Natural killer cell treated with Interleukin-12 subunit alpha and Interleukin-12 subunit beta and Interleukin-15 and Interleukin-18, amount 100 ng/mL, for 72 hours (primary cell): ENCODE data around the gene CCNH. TPM values are rescaled to one million over a fixed set of nuclear protein-coding genes. Genes with fewer than 3 reads are reported as not detected.

Source experiments
- ATAC-seq, 2 donors: fragments of 150-1000 bp; cut with Tn5 transposase in 1 of 2; sonication (Bioruptor Pico), chemical (Tn5 transposase) in 1 of 2; 2 replicates each; pipeline ENCODE4 v1.10.0; 2021
- DNase-seq: peaks from one replicate; pipeline ENCODE4 v3.0.0; 2022; ENCODE audit warnings: low spot score
- H3K27ac Mint-ChIP-seq, 2 donors: 1 replicate in 1 of 2; 2 replicates in 1 of 2; pipeline ENCODE4 v1.8.0; 2022; ENCODE audit warnings: mixed read lengths in 2 of 2, mild to moderate bottlenecking in 1 of 2, moderate library complexity in 1 of 2
- H3K27me3 Mint-ChIP-seq, 2 donors: 1 replicate in 1 of 2; 2 replicates in 1 of 2; pipeline ENCODE4 v1.8.0; 2022; ENCODE audit warnings: mixed read lengths in 2 of 2
- H3K36me3 Mint-ChIP-seq: one replicate; pipeline ENCODE4 v1.8.0; 2022; ENCODE audit warnings: mixed read lengths
- H3K4me1 Mint-ChIP-seq, 2 donors: 1 replicate in 1 of 2; 2 replicates in 1 of 2; pipeline ENCODE4 v1.8.0; 2022; ENCODE audit warnings: low read depth in 2 of 2, mixed read lengths in 2 of 2, mild to moderate bottlenecking in 1 of 2
- H3K4me3 Mint-ChIP-seq: one replicate; pipeline ENCODE4 v1.8.0; 2022; ENCODE audit warnings: mixed read lengths
- H3K9me3 Mint-ChIP-seq: 2 replicates; pipeline ENCODE4 v1.8.0; 2022; ENCODE audit warnings: mixed read lengths
- total RNA-seq, 2 donors: library from RNA; stranded (reverse); gene quantifications; one replicate each; pipeline ENCODE4 v1.2.3, GENCODE V29; 2022

Gene CCNH
- total RNA-seq, 2 donors from 2014 or later, result 63.2 to 96.9 TPM

DNA sequence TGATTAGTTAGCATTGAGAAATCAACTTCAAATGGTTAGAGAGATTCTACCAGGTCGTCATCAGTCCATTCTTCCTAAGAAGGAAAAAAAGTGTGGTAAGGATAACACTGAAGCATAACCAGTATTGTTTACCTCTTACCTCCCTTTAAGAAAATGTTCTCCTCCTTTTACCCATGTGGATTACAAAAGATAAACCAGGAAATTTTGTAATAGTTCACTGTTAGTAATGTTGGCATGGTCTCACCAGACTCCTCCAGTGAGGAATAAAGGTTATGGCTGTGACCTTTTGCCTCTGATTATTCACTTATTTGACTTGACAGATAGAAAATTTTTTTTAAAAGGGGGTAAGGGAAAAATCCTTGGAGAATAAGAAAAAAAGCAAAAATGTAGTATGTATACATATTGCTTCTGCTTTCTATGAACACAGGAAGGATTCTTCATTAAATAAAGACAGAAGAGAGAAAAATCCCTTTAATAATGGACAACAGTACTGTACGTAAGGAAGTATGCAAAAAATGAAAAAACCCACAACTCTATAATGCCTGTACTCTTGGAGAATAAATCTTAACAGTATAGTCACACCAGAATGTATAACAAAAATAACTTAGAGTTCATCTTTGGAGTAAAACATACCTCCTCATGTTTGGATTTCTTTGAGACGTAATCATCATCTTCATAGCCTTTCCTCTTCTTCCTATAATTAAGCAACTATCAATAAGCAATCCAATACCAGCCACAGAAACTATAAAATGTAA is 18.1 kb downstream of the CCNH start:
- Mint-ChIP-seq H3K27me3 (no peaks in the 10 kb centered on the region), H3K27ac (peak overlapping the region in 1 of 2 donors; percentile 66), H3K36me3 (peaks cover 41% of the 10 kb centered on the region), H3K4me1 (peaks cover 10 to 30% of the 10 kb centered on the region in 2 donors), H3K9me3 (no peaks in the 10 kb centered on the region), H3K4me3 (no peak overlapping the region)
- DNase-seq, result no peak
- no peak for ATAC-seq

DNA sequence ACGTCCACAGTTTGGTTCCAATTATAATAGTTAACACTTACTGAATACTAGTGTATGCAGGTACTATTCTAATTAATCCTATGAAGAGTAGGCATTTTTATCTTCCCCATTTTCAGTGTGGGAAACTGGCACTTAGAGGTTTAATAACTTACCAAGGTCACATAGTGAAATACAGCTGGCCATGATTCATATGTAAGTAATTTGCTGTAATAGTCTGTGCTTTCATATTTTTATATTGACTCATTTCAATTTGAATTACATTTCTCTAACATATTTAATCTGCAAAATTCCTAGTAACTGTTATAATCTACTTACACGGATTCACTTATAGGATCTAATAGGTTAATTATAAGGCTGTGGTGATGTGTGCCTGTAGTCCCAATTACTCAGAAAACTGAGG is 19.4 kb downstream of the CCNH start:
- Mint-ChIP-seq H3K4me1 (peaks cover 11 to 27% of the 10 kb centered on the region in 2 donors), H3K27ac (peak overlapping the region; percentile 1 to 87), H3K36me3 (peaks cover 45% of the 10 kb centered on the region), H3K9me3 (no peaks in the 10 kb centered on the region), H3K4me3 (no peak overlapping the region), H3K27me3 (no peaks in the 10 kb centered on the region)
- ATAC-seq, result no peak
- DNase-seq, result no peak

DNA sequence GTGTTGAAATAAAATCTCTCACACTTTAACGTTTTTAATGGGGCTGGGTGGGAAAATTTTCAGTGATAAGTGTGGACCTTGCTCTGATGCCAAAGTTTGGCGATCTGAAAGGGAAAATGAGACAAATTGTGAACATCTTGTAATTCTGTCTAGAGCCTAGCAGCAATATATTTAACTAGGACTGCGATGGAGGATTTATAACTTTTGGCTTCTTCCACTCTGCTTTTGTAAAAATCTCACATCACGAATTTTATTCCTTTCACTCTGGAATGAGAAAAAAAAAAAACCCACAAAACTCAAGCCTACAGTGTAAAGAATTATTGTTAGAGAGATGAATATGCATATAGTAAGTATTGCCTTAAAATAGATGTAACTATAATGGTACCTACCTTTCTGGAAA is 19.9 kb downstream of the CCNH start:
- no peak overlapping the region for H3K4me3 Mint-ChIP-seq
- no peaks in the 10 kb centered on the region for H3K9me3 Mint-ChIP-seq

DNA sequence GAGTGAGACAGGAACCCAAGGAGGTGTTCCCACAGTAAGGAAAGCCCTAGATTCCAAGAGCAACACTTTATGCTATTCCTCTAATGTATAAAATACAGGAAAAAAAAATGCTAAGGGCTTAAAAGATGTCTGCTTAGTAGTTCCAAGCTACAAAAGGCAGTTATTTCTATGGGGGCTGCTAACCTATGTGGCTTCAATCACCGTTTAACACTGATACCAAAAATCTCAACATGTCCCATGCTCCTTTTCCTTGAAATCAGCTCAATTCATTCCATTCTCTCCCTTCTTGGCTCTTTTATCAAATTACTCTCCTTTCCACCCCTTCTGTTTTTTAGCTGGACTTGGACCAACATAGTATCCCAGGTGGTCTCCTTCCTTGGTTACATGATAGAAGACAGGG is 20.6 kb downstream of the CCNH start:
- Mint-ChIP-seq H3K27ac (peak overlapping the region; percentile 1 to 87), H3K9me3 (no peaks in the 10 kb centered on the region)

More for the DNA sequence above, 19.9 kb downstream of the CCNH start:
- Mint-ChIP-seq H3K36me3 (peaks cover 45% of the 10 kb centered on the region), H3K27ac (peak overlapping the region; percentile 1 to 87), H3K27me3 (no peaks in the 10 kb centered on the region), H3K4me1 (peaks cover 11 to 27% of the 10 kb centered on the region in 2 donors)
- DNase-seq (no peak), ATAC-seq (no peak)

DNA sequence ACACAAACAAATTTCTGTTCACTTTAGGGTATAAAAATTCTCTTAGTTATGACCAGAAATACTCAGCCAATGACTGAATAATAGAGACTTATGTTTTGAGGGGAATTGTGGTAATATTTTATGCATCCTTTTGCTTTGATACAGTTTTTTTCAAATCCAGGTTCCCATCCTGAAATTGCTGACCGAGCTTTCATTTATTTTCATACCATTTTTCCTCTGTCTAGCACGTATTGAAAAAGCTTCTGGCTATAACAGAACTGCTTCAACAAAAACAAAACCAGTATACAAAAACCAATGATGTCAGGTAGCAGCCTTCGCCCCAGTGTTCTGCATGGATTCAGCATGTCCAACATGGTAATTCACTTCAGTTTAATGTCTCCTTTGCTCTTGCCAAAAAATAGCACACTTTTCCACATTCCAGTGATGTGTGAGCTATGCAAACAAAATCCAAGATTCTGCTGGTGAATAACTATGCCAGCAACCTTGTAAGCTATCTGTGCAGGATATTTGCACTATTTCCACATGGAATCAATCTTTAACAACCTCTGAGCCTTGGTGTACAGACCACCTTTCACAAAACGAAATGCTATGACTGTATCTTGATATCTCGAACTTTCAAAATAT is 22.0 kb downstream of the CCNH start:
- Mint-ChIP-seq H3K27me3 (no peaks in the 10 kb centered on the region), H3K27ac (peak overlapping the region; percentile 63 to 87), H3K36me3 (peaks cover 50% of the 10 kb centered on the region), H3K9me3 (no peaks in the 10 kb centered on the region), H3K4me3 (peak overlapping the region; percentile 48), H3K4me1 (peaks cover 11 to 27% of the 10 kb centered on the region in 2 donors)
- ATAC-seq, result no peak
- DNase-seq, result no peak

More for the DNA sequence above, 20.6 kb downstream of the CCNH start:
- H3K4me1 Mint-ChIP-seq, result peaks cover 11 to 27% of the 10 kb centered on the region in 2 donors
- H3K4me3 Mint-ChIP-seq, result no peak overlapping the region
- no peak for ATAC-seq
- no peaks in the 10 kb centered on the region for H3K27me3 Mint-ChIP-seq
- DNase-seq, result no peak
- peaks cover 45% of the 10 kb centered on the region for H3K36me3 Mint-ChIP-seq

DNA sequence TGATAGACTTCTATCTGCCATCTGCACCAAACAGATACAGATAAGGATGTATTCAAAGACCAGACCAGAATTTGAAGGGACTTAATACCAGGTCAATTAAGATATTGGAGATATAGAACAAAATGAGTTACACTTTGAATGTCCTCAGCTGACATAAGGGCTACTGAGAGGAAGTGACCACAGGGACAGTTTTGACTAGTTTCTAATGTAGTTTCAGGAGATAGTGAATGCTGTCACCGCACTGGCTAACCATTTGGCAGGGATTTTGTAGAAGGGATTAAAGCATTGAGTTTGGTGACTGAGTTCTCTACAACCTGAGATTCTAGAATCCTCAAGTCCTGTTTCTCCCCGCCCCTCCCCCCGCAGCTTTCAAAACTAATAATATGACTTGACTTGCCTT is 22.7 kb downstream of the CCNH start:
- DNase-seq, result no peak
- peak in 1 of 2 donors; percentile 62 for ATAC-seq
- peaks cover 48% of the 10 kb centered on the region for H3K36me3 Mint-ChIP-seq
- peak overlapping the region; percentile 48 for H3K4me3 Mint-ChIP-seq
- peak overlapping the region; percentile 63 to 87 for H3K27ac Mint-ChIP-seq
- H3K9me3 Mint-ChIP-seq, result no peaks in the 10 kb centered on the region
- no peaks in the 10 kb centered on the region for H3K27me3 Mint-ChIP-seq
- peaks cover 11 to 25% of the 10 kb centered on the region in 2 donors for H3K4me1 Mint-ChIP-seq

DNA sequence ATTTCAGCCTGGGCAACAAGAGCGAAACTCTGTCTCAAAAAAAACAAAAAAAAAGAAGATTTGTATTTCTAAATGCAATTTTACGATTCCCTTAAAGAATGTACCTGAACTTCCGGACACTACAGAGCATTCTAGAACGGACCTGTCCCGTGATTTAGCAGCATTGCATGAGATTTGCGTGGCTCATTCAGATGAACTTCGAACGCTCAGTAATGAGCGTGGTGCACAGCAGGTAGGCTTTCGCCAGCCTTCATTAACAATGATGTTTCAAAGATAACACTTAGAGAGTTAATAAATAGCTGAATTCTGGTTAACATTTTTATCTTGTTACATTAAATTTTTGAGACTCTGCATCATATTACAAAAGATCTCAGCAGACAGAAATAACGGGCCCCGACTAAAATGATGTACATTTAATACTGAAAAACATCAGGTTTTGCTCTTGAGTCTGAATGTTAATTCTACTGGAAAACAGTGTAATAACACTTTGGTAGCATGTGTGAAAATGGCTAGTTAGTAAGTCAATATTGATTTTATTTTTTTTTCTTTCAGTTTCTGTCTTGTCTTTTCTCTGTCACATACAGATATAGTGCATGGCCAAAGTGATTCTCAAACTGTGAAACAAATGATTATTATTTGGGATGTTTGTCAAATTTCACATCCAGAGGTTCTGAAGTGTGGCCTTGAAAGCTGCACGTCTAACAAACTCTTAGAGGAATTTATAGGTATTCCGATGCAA is 23.3 kb downstream of the CCNH start:
- Mint-ChIP-seq H3K4me3 (peak overlapping the region; percentile 48), H3K27me3 (no peaks in the 10 kb centered on the region), H3K4me1 (peaks cover 11 to 19% of the 10 kb centered on the region in 2 donors), H3K27ac (peak overlapping the region; percentile 63 to 87), H3K36me3 (peaks cover 41% of the 10 kb centered on the region), H3K9me3 (no peaks in the 10 kb centered on the region)
- ATAC-seq (peak; percentile 32 to 70), DNase-seq (no peak)

DNA sequence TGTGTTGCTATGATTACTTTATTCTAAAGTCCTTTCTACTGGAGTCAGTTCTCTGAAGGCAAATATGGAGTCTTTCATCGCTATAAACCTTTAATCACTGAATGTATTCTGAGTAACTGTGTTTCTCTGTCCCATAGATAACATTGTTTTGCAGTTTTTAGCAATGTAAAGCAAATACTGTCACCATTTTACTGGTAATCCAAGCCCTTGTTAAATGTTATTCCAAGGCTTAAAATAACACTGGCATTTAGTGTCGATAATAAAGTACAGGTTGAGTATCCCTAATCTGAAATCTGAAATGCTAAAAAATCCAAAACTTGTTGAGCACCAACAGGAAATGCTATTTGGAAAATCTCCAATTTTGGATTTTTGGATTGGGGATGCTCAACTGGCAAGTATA is 24.6 kb downstream of the CCNH start:
- Mint-ChIP-seq H3K9me3 (no peaks in the 10 kb centered on the region), H3K36me3 (peaks cover 46% of the 10 kb centered on the region), H3K27ac (no peak overlapping the region), H3K4me1 (peaks cover 11 to 19% of the 10 kb centered on the region in 2 donors), H3K27me3 (no peaks in the 10 kb centered on the region), H3K4me3 (no peak overlapping the region)
- DNase-seq (no peak), ATAC-seq (no peak)

DNA sequence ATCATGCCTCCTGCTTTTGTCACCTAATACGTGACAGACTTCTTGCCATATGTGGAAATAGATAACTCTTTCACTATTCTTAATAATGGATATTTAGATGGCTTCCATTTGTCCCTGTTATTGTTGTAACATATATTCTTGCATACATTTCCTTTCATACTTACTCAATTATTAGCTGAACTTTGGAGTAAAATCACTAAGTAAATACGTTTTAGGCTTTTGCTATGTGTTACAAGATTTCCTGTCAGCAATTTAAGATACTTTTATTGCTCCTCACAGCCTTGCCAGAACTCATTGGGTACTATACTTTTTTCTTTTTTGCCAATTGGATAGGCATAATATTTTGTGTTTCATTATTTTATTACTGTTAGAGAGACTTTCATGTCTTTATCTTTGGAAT is 26.9 kb downstream of the CCNH start:
- peaks cover 34% of the 10 kb centered on the region for H3K36me3 Mint-ChIP-seq
- no peak overlapping the region for H3K27ac Mint-ChIP-seq
- no peak for ATAC-seq

DNA sequence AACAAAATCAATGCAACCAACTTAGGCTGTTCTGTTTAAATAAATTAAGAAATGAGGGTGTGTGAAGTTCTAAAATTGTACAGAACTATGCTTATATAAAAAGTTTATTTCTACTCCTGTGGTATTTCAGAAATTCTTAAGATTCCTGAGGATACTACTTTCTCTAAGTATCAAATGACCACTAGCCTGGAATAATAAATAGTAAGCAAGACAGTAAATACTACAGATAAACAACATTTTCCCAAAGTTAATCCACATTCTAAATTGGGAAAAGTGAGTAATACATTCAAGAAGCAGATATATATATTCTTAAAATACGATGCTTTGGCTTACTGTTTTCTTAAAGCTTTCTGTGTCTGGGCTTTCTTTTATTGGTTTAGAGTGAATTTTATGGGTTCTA is 29.5 kb downstream of the CCNH start:
- Mint-ChIP-seq H3K36me3 (peaks cover 26% of the 10 kb centered on the region), H3K27me3 (no peaks in the 10 kb centered on the region), H3K4me3 (no peak overlapping the region), H3K4me1 (peaks cover 3 to 6% of the 10 kb centered on the region in 2 donors), H3K27ac (no peak overlapping the region), H3K9me3 (no peaks in the 10 kb centered on the region)
- no peak for DNase-seq
- ATAC-seq, result no peak

More for the DNA sequence above, 26.9 kb downstream of the CCNH start:
- no peak overlapping the region for H3K4me3 Mint-ChIP-seq
- no peak for DNase-seq
- no peaks in the 10 kb centered on the region for H3K27me3 Mint-ChIP-seq
- no peaks in the 10 kb centered on the region for H3K9me3 Mint-ChIP-seq
- H3K4me1 Mint-ChIP-seq, result peaks cover 11 to 20% of the 10 kb centered on the region in 2 donors

DNA sequence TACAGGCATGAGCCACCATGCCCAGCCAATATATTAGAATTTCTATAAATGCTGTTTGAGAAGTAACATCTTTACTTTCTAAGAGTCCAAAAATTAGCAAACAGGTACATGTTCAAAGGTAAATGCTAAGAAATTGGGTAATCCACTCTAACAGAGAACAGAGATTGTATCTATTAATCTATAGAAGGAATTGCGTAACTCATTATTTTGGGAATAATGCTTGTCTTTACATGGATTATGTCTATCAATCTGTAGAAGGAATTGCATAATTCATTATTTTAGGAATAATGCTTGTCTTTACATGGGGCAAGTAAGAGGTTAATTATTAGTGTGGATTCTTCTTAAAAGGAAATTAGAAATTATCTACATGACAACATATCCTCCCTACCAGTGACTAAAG is 30.5 kb downstream of the CCNH start:
- Mint-ChIP-seq H3K36me3 (peaks cover 26% of the 10 kb centered on the region), H3K4me1 (peaks cover 3 to 6% of the 10 kb centered on the region in 2 donors), H3K4me3 (no peak overlapping the region), H3K27ac (no peak overlapping the region), H3K9me3 (no peaks in the 10 kb centered on the region), H3K27me3 (no peaks in the 10 kb centered on the region)
- DNase-seq (no peak), ATAC-seq (no peak)

DNA sequence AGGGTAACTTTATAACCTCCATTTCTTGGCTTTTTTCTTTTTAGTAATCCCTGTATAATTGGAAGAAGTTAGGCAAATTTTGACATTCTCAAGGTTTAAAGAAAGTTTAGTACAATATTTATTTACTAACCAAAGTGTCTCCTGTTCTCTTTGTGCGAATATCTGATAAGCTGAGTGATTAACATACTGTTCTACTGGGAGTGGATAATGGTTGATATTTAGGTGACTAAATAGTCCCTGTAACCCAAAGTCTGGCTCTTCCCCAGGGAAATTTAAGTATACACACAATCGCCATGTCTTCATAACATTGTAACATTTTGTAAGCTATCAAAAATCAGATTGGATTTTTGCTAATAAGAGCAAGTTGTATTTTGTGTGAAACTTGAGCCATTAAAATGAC is 40.0 kb downstream of the CCNH start:
- Mint-ChIP-seq H3K9me3 (no peaks in the 10 kb centered on the region), H3K4me3 (no peak overlapping the region), H3K27ac (no peak overlapping the region), H3K27me3 (no peaks in the 10 kb centered on the region), H3K4me1 (peaks cover 0 to 4% of the 10 kb centered on the region in 2 donors), H3K36me3 (peaks cover 9% of the 10 kb centered on the region)
- ATAC-seq (no peak), DNase-seq (no peak)

DNA sequence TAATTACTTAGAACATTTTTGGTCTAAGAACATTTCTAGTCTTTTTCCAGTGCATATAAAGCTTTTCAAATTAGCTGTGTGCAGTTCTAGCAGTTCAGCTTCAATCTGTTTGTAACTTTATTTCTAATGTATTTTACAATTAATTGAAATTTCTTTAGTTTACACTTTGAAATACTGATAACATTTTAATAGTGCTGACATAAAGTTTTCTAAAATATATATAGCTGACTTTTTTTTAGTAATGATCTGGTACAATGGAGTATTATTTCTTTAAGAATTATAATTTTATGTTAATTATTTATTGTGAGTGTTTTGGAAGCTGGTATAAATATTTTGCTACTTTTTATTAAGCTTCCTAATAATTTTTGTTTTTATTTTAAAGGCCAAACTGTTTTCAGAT is 43.3 kb downstream of the CCNH start:
- ATAC-seq (no peak), DNase-seq (no peak)
- H3K4me1 Mint-ChIP-seq, result peaks cover 0 to 2% of the 10 kb centered on the region in 2 donors
- no peaks in the 10 kb centered on the region for H3K27me3 Mint-ChIP-seq
- no peaks in the 10 kb centered on the region for H3K9me3 Mint-ChIP-seq
- peaks cover 8% of the 10 kb centered on the region for H3K36me3 Mint-ChIP-seq
- no peak overlapping the region for H3K4me3 Mint-ChIP-seq
- H3K27ac Mint-ChIP-seq, result no peak overlapping the region

DNA sequence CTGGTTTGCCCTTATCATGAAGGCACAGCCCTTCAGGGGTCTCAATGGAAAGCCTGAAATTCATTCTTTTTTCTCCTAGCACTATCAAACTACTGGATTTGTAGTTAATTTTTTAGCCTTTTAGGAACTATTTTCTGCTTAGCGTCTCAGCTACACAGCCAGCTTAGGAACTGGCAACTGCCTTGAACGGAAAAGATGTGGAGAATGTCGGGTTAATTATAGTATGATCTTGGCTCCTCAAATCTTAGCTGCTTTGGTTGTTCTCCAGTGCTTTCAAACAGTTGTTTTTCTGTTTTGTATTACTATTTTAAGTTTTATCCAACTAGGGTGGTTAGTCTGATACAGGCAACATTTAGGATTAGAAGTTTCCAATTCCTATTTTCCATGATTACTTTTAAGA is 44.1 kb downstream of the CCNH start:
- DNase-seq (no peak), ATAC-seq (no peak)
- no peaks in the 10 kb centered on the region for H3K27me3 Mint-ChIP-seq
- peaks cover 0 to 2% of the 10 kb centered on the region in 2 donors for H3K4me1 Mint-ChIP-seq
- peak overlapping the region in 1 of 2 donors; percentile 39 for H3K27ac Mint-ChIP-seq
- no peak overlapping the region for H3K4me3 Mint-ChIP-seq
- peaks cover 8% of the 10 kb centered on the region for H3K36me3 Mint-ChIP-seq
- no peaks in the 10 kb centered on the region for H3K9me3 Mint-ChIP-seq
